WTC11 (cell line): ENCODE results near the gene SMC1B. TPM values are rescaled to one million over a fixed set of nuclear protein-coding genes. Genes with fewer than 3 reads are reported as not detected.

Experiments
- ATAC-seq: fragments of 200-7000 bp; cut with Tn5 transposase; 2 replicates; pipeline ENCODE4 v1.10.0; 2021; ENCODE audit warnings: mild to moderate bottlenecking, moderate library complexity
- CTCF ChIA-PET: fragments of 300-600 bp; sonication (Branson Sonifier 250); formaldehyde crosslinking; loops from one replicate; lab custom pipeline; 2021; ENCODE audit warnings: antibody characterized with exemption; lab: Charles Lee
- POLR2A ChIA-PET: fragments of 350-600 bp; sonication (Branson Sonifier 250); formaldehyde crosslinking; loops from one replicate; lab custom pipeline; 2021; ENCODE audit warnings: antibody characterized with exemption; lab: Charles Lee
- DNase-seq: peaks from one replicate; pipeline ENCODE4 v3.0.0; 2021; ENCODE audit warnings: low spot score
- H3K27ac Mint-ChIP-seq: 2 replicates; pipeline ENCODE4 v1.8.0; 2021; ENCODE audit warnings: mixed read lengths
- H3K27me3 Mint-ChIP-seq: 2 replicates; pipeline ENCODE4 v1.8.0; 2021; ENCODE audit warnings: low read depth, mild to moderate bottlenecking, moderate library complexity, mixed read lengths
- H3K36me3 Mint-ChIP-seq: 2 replicates; pipeline ENCODE4 v1.8.0; 2021; ENCODE audit warnings: mixed read lengths
- H3K4me1 Mint-ChIP-seq: 2 replicates; pipeline ENCODE4 v1.8.0; 2022; ENCODE audit warnings: mixed read lengths
- H3K4me3 Mint-ChIP-seq: 2 replicates; pipeline ENCODE4 v1.8.0; 2021; ENCODE audit warnings: mild to moderate bottlenecking, moderate library complexity, mixed read lengths
- H3K9me3 Mint-ChIP-seq: 2 replicates; pipeline ENCODE4 v1.8.0; 2021; ENCODE audit warnings: mixed read lengths
- ATF6 ChIP-seq: sonication (generic); formaldehyde crosslinking; IDR thresholded peaks from 2 replicates; pipeline ENCODE4 v1.8.1; 2023; ENCODE audit warnings: mild to moderate bottlenecking, missing genetic modification reagents
- CTCF ChIP-seq: fragments of 200-600 bp; IDR thresholded peaks from 2 replicates; pipeline ENCODE4 v1.8.0; 2022; ENCODE audit warnings: antibody characterized with exemption
- ELF4 ChIP-seq: sonication (generic); formaldehyde crosslinking; IDR thresholded peaks from 2 replicates; pipeline ENCODE4 v1.8.1; 2022; ENCODE audit warnings: low read depth, mild to moderate bottlenecking, moderate library complexity, missing genetic modification reagents
- FOXK1 ChIP-seq: sonication (generic); formaldehyde crosslinking; IDR thresholded peaks from 2 replicates; pipeline ENCODE4 v1.8.0; 2022; ENCODE audit warnings: mild to moderate bottlenecking, moderate library complexity, missing genetic modification reagents
- FOXP4 ChIP-seq: sonication (generic); formaldehyde crosslinking; IDR thresholded peaks from 2 replicates; pipeline ENCODE4 v1.8.0; 2022; ENCODE audit warnings: mild to moderate bottlenecking, missing genetic modification reagents
- HMGA2 ChIP-seq: fragments of 250-450 bp; sonication (Bioruptor Pico); IDR thresholded peaks from 2 replicates; pipeline ENCODE4 v1.4.0; 2021; ENCODE audit warnings: mild to moderate bottlenecking, moderate library complexity
- NR2C2 ChIP-seq: sonication (generic); formaldehyde crosslinking; IDR thresholded peaks from 2 replicates; pipeline ENCODE4 v1.8.0; 2022; ENCODE audit warnings: mild to moderate bottlenecking, missing genetic modification reagents
- PRDM15 ChIP-seq: sonication (generic); formaldehyde crosslinking; IDR thresholded peaks from 2 replicates; pipeline ENCODE4 v1.8.0; 2022; ENCODE audit warnings: missing genetic modification reagents
- PREB ChIP-seq: sonication (generic); formaldehyde crosslinking; IDR thresholded peaks from 2 replicates; pipeline ENCODE4 v1.8.1; 2022; ENCODE audit warnings: mild to moderate bottlenecking, missing genetic modification reagents, moderate library complexity, borderline replicate concordance
- SMAD3 ChIP-seq: sonication (generic); formaldehyde crosslinking; IDR thresholded peaks from 2 replicates; pipeline ENCODE4 v1.8.0; 2022; ENCODE audit warnings: missing genetic modification reagents, mild to moderate bottlenecking, borderline replicate concordance
- STAT6 ChIP-seq: sonication (generic); formaldehyde crosslinking; conservative IDR thresholded peaks from 2 replicates; pipeline ENCODE4 v1.8.1; 2023; ENCODE audit warnings: mild to moderate bottlenecking, low read depth, missing genetic modification reagents, moderate library complexity
- TP53 ChIP-seq: sonication (generic); formaldehyde crosslinking; IDR thresholded peaks from 2 replicates; pipeline ENCODE4 v1.8.1; 2023; ENCODE audit warnings: mild to moderate bottlenecking, missing genetic modification reagents
- USF2 ChIP-seq: sonication (generic); formaldehyde crosslinking; IDR thresholded peaks from 2 replicates; pipeline ENCODE4 v1.8.1; 2023; ENCODE audit warnings: mild to moderate bottlenecking, missing genetic modification reagents, moderate library complexity
- ZBTB21 ChIP-seq: sonication (generic); formaldehyde crosslinking; IDR thresholded peaks from 2 replicates; pipeline ENCODE4 v1.8.1; 2023; ENCODE audit warnings: mild to moderate bottlenecking, missing genetic modification reagents, borderline replicate concordance
- ZBTB43 ChIP-seq: sonication (generic); formaldehyde crosslinking; IDR thresholded peaks from 2 replicates; pipeline ENCODE4 v1.8.1; 2023; ENCODE audit warnings: mild to moderate bottlenecking, missing genetic modification reagents
- ZNF121 ChIP-seq: sonication (generic); formaldehyde crosslinking; IDR thresholded peaks from 2 replicates; pipeline ENCODE4 v1.8.0; 2023; ENCODE audit warnings: missing genetic modification reagents
- total RNA-seq: library from RNA; stranded (reverse); gene quantifications from 3 replicates; pipeline ENCODE4 v1.2.3, GENCODE V29; 2021

The SMC1B gene
- total RNA-seq, 1 experiment from 2014 or later: 0.07 TPM

GRCh38 chr22:45430871-45431270 is 17.5 kb upstream of the SMC1B start (continued):
- TF ChIP-seq ZBTB43 (no peak), ZNF121 (CRISPR knock-in tag) (no peak), CTCF (no peak)

- no peak for DNase-seq
- Mint-ChIP-seq H3K27ac (no peak overlapping the region), H3K27me3 (no peaks in the 10 kb centered on the region), H3K4me1 (peaks cover 2% of the 10 kb centered on the region), H3K36me3 (peaks cover 6% of the 10 kb centered on the region; the same call in 1 of the 2 replicates), H3K9me3 (peaks cover 14% of the 10 kb centered on the region), H3K4me3 (no peak overlapping the region)
- ChIA-PET POLR2A (interaction anchor here (0.5 kb wide), 1 partner anchor 702 kb away, joined by 3 read pairs; no protein-coding TSS in a partner anchor), CTCF (interaction anchor here (0.9 to 1.5 kb wide), 2 partner anchors 119 to 145 kb away, joined by 3 read pairs; partner anchors contain the start of gene UPK3A)
- no peak for ATAC-seq
- TF ChIP-seq ZNF121 (CRISPR knock-in tag) (no peak), PREB (no peak), SMAD3 (CRISPR knock-in tag) (no peak), ELF4 (no peak), TP53 (CRISPR knock-in tag) (no peak), FOXP4 (CRISPR knock-in tag) (no peak), HMGA2 (CRISPR knock-in tag) (no peak), USF2 (CRISPR knock-in tag) (no peak), ATF6 (CRISPR knock-in tag) (no peak), ZBTB21 (CRISPR knock-in tag) (no peak), PRDM15 (CRISPR knock-in tag) (no peak), STAT6 (CRISPR knock-in tag) (no peak), NR2C2 (no peak), FOXK1 (CRISPR knock-in tag) (no peak), ZBTB43 (no peak)
These were observed 16.8 kb upstream of the SMC1B start for GRCh38 chr22:45429981-45430775.
